Fibroblast of villous mesenchyme (primary cell): Measurements from ENCODE around the gene MRPL1. TPM values are rescaled to one million over a fixed set of nuclear protein-coding genes. Genes with fewer than 3 reads are reported as not detected.
A peak's percentile ranks its signal among the peaks of the same experiment; 100 is the strongest.

ENCODE experiments used
- DNase-seq: peaks from one replicate; pipeline ENCODE4 v3.0.0-alpha.2; 2010; ENCODE audit warnings: low read depth
- H3K4me3 ChIP-seq: 2 replicates; pipeline ENCODE4 v1.5.1; 2011; ENCODE audit warnings: low read depth, mild to moderate bottlenecking, low read length
- CTCF ChIP-seq: IDR thresholded peaks from 2 replicates; pipeline ENCODE4 v1.5.1; 2012; ENCODE audit warnings: low read depth, mild to moderate bottlenecking, low read length; ENCODE audit not compliant: insufficient read depth
- total RNA-seq: library from RNA; depleted of rRNA; stranded (reverse); fragments of >200 nt; gene quantifications from 2 replicates; pipeline ENCODE4 v1.2.3, GENCODE V29; 2012

The MRPL1 gene
- total RNA-seq, 1 donor: 42.3 TPM

- no peak overlapping the region for H3K4me3 ChIP-seq
- no peak for DNase-seq
- no peak for TF ChIP-seq CTCF
Observed at GRCh38 chr4:77865259-77865658, 2.6 kb downstream of the MRPL1 start.

GRCh38 chr4:77872723-77873445, 10.3 kb downstream of the MRPL1 start:
- no peak overlapping the region for H3K4me3 ChIP-seq
- no peak for DNase-seq

GRCh38 chr4:77877167-77877566, 14.5 kb downstream of the MRPL1 start:
- H3K4me3 ChIP-seq: no peak overlapping the region
- TF ChIP-seq CTCF: no peak
- no peak for DNase-seq

More at GRCh38 chr4:77872723-77873445, 10.3 kb downstream of the MRPL1 start:
- TF ChIP-seq CTCF: no peak

GRCh38 chr4:77877771-77878565, 15.3 kb downstream of the MRPL1 start:
- H3K4me3 ChIP-seq: no peak overlapping the region
- no peak for TF ChIP-seq CTCF
- no peak for DNase-seq

GRCh38 chr4:77880784-77881183, 18.2 kb downstream of the MRPL1 start:
- TF ChIP-seq CTCF: no peak
- no peak overlapping the region for H3K4me3 ChIP-seq
- no peak for DNase-seq

GRCh38 chr4:77881460-77882295, 19.0 kb downstream of the MRPL1 start:
- TF ChIP-seq CTCF: no peak
- peak; percentile 33 for DNase-seq

More at GRCh38 chr4:77881460-77882295, 19.0 kb downstream of the MRPL1 start:
- H3K4me3 ChIP-seq: no peak overlapping the region
